GM18502 (cell line): Measurements from ENCODE around the gene DENND6A.
A peak's percentile ranks its signal among the peaks of the same experiment; 100 is the strongest.
"Not testable (repeated sequence)": the region's sequence is repeated elsewhere in the genome, so short reads cannot be mapped to it uniquely, and the experiment has no call there.

Source experiments
- ATAC-seq: cut with Tn5 transposase; IDR thresholded peaks from one replicate; pipeline ENCODE4 v1.9.1; 2021; ENCODE audit warnings: mild to moderate bottlenecking; ENCODE audit not compliant: unreplicated experiment, poor library complexity

Gene DENND6A

DNA sequence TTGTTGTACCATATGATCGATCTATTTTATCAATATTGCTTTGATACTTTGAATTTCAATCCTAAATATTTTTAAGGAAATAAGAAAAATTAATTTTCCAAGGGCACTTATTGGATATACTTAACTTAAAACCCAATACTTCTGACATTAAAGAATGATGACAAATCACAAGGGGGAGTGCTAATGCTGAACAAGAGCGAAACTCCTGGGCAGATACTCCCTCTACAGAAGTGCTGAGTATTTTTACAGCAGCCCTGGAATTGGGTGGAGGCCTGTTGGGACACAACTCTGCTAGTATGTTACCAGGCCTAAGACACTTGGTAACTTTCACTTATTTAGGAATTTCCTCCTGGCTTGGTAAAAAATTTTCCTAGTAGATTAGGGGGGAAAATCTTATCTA, 46.2 kb downstream of the DENND6A start:
- no peak for ATAC-seq

DNA sequence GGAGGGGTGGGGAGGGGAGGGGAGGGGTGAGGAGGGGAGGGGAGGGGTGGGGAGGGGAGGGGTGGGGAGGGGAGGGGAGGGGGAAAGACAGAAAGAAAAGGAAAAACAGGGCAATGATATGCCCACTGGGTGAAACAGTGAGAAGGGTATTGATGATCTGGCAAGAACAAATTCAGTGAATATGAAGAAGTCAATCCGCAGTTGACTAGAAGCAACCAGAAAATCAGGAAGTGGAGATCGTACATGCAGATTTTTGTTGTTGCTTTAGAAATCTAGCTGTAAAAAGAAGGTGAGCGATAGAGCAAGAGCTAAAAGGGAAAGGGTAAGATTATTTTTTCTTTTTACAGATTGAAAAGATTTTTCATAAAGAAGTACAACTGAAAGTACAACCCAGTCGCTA, 48.1 kb downstream of the DENND6A start:
- ATAC-seq, result no peak

DNA sequence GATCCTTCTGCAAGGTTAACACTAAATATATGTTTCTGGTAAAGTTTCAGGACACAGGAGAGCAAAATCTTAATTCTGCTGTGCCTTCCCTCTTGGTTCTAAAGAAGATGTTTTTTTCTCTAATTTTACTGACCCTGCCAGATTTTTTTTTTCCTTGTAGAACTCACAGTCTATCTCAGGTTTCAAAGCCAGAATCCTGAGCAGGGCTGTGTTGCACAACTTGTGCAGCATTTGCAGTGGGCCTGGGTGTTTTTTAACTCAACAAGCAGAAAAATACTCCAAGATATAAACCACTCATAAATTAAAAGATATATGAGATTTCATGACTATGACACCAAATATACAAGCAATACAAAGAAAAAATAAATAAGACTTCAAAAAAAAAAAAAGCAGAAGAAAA, 55.5 kb downstream of the DENND6A start:
- no peak for ATAC-seq

DNA sequence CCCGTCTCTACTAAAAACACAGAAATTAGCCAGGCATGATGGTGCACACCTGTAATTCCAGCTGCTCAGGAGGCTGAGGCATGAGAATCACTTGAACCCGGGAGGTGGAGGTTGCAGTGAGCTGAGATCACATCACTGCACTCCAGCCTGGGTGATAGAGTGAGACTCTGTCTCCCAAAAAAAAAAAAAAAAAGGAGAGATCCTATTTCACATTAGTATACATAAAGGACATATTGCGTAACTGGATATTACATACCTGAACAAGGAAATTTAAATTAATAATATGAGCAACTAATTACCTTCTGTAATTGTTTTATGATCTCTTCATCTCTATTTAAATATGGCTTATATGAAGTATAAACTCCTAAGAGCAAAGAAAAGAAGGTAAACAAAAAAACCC, 58.6 kb downstream of the DENND6A start:
- ATAC-seq, result not testable (repeated sequence)

DNA sequence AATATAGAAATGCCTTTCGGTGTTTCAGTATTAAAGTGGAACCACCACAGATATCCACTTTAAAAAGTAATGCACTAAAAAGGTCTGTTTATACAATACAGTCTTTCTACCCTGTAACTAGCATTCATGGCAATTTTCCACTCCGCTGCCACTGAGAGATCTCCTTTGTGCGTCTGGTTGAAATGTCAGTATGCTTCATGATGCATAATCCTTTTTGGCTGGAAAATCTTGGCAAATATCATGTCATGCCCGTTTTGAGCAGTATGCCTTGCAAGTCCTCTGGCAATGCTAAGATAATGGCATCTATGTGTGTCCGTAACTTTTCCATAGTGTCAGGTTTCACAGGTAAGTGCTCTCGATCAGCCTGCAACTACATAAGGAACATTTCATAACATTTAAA, 64.9 kb downstream of the DENND6A start:
- ATAC-seq, result no peak

DNA sequence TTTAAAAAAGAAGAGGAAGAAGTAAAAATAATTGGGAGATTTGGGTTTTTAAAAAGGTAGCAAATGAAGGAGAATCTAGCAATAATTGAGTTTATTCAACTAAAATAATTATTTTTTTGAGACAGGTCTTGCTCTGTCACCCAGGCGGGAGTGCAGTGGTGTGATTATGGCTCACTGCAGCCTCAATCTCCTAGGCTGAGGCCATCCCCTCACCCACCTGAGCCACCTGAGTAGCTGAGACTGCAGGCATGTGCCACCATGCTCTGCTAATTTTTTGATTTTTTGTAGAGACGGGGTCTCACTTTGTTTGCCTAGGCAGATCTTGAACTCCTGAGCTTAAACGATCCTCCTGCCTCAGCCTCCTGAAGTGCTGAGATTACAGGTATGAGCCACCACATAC, 68.1 kb downstream of the DENND6A start:
- ATAC-seq, result no peak

DNA sequence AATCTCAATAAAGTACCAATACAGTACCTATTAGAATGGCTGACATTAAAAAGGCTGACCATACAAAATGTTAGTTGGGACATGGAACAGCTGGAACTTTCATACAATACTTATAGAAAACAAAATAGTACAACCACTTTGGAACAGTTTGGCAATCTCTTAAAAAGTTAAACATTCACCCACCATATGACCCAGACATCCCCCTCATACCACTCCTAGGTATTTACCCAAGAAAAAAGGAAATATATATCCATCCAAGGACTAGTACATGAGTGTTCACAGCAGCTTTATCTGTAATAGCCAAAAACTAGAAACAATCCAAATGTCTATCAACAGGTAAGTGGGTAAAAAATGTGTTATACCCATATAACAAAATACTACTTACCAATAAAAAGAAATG, 70.5 kb downstream of the DENND6A start:
- no peak for ATAC-seq

DNA sequence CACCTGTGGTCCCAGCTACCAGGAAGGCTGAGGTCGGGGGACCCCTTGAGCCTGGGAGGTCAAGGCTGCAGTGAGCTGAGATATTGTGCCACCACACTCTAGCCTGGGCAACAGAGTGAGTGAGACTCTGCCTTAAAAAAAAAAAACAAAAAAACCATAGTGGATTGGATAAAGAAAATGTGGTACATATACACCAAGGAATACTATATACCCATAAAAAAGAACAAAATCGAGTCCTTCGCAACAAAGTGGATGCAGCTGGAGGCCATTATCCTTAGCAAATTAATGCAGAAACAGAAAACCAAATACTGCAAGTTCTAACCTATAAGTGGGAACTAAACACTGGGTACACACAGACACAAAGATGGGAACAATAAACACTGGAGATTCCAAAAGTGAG, 75.1 kb downstream of the DENND6A start:
- no peak for ATAC-seq

DNA sequence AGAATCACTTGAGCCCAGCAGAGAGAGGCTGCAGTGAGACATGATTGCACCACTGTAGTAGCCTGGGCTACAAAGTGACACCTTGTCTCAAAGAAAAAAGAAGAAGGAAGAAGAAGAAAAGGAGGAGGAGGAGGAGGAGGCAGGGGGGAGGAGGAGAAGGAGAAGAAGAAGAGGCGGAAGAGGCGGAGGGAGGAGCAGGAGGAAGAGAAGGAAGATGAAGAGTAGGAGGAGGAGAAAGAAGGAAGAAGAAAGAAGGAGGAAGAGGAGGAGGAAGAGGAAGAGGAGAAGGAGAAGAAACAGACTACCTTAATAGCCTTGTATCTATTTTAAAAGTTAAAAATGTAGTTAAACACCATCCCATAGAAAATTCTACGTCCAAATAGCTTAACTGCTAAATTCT, 76.6 kb downstream of the DENND6A start:
- no peak for ATAC-seq

DNA sequence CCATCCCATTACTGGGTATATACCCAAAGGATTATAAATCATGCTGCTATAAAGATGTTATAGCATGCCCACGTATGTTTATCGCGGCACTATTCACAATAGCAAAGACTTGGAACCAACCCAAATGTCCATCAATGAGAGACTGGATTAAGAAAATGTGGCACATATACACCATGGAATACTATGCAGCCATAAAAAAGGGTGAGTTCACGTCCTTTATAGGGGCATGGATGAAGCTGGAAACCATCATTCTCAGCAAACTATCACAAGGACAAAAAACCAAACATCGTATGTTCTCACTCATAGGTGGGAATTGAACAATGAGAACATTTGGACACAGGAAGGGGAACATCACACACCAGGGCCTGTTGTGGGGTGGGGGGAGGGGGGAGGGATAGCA, 81.0 kb downstream of the DENND6A start:
- ATAC-seq, result not testable (repeated sequence)

DNA sequence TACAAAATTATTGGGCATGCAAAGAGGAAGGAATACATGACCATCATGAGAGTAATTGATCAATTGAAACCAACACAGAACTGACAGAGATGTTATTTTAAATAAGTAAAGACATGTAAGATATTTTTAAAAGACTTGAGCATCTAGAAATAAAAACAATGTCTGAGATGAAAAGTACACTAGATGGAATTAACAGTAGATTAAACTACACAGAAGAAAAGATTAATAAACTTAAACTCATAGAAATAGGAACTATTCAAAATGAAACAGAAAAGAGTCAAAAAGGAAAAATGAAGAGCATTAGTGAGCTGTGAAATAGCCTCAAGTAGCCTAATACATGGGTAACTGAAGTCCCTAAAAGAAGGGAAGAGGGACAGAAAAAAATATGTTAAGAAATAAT, 87.2 kb downstream of the DENND6A start:
- ATAC-seq, result no peak

DNA sequence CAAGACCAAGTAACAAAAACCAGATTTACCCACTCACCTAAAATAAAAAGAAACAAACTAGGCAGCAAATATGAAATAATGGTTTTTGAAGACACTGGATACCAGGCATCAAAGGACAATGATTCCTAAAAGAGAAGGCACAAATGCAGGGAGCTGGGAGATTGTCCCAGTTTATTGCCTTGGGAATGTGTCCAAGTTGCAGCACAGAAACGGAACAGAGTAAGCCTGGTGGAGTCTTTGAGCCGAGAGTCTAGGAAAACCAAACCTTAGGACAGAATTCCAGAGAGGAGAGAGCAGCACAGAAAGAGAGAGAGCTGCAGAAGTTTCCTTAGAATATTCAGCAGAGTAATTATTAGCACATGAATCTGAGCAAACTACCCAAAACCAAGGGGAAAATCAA, 87.9 kb downstream of the DENND6A start:
- ATAC-seq, result no peak

DNA sequence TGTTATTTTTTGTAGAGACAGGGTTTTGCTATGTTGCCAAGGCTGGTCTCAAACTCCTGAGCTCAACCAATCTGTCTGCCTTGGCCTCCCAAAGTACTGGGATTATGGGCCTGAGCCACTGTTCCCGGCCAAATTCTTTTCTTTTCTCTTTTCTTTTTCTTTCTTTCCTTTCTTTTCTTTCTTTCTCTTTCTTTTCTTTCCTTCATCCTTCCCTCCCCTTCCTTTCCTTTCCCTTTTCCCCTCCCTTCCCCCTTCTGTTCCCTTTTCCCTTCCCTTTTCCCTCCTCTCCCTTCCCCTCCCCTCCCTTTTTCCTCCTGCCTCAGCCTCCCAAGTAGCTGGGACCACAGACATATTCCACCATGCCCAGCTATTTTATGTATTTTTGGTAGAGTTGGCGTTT, 92.7 kb downstream of the DENND6A start:
- ATAC-seq, result no peak

DNA sequence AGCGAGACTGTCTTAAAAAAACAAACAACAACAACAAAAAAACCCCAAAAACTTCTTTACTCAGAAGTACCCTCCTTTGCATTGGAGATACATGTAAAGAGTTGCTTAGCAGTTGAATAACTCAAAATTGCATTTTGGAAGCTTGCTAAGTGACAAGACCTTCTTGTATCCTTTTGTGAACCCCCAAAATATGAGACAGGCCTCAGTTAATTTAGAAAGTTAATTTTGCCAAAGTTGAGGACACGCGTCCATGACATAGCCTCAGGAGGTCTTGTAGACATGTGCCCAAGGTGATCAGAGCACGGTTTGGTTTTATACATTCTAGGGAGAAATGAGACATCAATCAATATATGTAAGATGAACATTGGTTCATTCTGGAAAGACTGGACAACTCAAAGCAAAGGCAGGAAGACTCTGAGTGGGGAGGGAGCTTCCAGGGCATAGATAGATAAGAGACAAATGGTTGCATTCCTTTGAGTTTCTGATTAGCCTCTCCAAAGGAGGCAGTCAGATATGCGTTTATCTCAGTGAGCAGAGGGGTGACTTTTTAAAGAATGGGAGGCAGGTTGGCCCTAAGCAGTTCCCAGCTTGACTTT, 94.0 kb downstream of the DENND6A start:
- no peak for ATAC-seq

DNA sequence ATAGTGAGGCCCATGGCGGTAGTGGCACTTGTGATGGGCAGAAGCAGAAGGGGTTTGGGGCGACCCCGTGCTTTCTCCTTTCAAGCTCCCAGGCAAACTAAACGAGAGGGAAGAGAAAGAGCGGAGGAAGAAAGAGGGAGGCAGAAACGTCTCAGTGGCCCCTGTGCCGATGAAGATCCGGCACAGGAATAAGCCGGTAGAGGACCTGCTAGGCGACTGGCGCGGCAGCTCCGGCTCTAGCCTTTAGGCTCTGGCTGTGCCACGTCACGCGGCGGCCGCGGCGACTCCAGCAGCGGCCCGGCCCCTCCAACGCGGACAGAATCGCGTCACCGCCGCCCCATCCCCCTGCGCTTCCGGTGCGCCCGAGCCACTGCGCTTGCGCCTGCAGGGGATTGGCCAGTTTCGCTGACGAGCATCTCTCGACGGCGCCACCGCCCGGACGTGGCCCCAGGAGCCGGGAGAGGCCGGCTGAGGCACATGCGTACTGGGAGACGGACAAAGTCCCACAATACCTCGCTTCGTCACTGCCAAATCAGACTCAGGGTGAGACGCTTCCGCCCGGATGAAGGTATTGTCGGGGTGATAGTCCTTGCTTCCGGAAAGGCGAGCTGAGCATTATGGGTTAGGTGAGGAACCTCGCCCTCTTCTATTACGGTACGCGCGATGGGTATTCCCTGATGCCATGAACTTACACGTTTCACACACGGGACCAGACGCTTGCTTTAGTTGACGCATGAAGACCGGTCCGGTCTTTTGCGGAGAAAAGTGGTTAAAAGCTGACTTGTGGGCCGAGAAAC, 95.6 kb downstream of the DENND6A start, which contains the start of gene ARF4:
Gene ARF4, minus strand, starts transcription at position 218 of the 797 bp plus-strand sequence. Its CDS starts 204 bp downstream, at position 14.
- peak; percentile 92 for ATAC-seq

DNA sequence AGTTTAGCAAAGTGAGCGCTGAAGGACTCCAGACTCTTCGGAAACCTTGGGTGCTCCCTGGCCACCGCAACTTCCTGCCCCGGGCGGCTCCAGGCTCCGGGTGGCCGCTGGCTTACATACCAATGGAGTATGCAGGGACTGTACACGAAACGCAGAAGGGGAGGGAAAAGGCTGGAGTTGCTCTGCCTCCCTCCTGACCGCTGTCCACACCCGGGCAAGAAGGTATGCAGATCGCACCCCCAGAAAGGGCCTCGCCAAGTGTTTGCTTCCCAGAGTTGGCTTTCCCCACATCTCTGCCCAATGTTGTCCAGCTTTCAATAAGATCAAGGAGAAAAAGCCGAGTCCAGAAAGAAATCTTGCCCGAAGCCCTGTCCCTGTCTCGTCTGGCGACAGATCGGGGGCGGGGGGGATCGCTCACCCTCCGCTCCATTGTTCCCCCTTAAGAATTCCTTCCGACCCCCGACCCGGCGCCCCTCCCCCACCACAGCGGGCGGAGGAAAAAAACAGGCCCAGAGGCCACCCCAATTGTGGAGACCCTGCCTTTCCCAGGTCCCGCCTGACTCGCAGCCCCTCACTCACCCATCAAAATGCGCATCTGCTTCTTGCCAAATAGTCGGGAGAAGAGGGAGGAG, 96.3 kb downstream of the DENND6A start:
- ATAC-seq, result no peak

DNA sequence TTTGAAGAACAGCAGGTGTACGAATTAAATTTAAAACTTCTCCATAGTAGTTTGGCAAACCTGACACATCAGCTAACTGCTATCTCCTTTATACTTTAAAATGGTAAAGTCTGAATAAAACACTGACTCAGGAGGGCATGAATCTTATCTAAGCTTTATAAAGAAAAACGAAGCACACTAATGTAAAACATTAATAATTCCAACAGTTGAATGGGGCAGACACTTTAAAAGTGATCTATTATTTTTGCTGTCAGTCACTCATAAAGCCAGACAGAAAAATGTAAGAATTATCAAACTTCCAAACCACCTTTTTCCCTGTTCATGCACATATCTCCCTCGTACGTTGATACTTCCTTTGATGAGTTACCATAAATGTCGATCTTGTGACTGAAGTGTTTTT, 98.3 kb downstream of the DENND6A start:
- ATAC-seq, result no peak

DNA sequence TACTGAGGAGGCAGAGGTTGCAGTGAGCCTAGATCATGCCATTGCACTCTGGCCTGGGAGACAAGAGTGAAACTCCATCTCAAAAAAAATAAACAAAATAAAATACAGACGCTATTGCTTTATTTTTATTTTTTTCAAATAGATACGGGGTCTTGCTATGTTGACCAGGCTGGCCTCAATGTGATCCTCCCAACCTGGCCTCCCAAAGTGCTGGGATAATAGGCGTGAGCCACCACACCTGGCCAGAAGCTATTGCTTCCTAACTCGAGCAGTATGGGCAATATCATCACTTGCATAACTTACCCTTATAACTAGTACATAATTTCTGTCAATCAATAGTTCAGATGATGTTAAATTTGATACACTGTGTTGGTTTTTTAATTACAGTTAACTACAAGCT, 98.7 kb downstream of the DENND6A start:
- ATAC-seq, result no peak

DNA sequence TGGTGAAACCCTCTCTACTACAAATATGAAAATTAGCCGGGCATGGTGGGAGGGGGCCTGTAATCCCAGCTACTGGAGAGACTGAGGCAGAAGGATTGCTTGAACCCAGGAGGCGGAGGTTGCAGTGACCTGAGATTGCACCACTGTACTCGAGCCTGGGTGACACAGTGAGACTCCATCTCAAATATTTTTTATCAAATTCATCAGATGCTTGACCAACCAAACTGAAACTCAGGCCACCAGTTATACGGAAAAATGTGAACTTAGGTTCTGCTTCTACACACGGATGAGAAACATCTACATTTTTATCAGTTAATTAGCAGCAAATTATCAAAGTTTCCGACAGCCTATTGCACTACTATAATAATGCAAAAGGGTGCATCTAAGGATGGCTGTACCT, 100.6 kb downstream of the DENND6A start:
- ATAC-seq, result no peak

DNA sequence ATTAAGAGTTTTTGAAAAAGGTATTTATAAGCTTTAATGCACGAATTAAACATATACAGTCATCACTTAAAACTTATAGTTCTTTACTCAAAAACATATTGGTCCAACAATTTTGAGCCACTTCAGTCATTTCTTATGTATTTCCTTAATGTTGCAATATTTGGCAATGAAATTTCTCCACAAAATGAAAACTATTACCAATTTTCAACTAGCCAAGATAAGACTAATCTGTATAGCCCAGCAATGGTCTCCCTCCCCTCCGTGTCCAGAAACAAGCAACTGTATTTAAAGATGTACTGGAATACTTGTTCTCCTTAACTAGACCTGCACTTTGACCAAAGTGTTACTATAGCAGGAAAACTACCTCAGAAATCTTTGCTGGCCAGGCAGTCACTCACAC, 105.0 kb downstream of the DENND6A start:
- no peak for ATAC-seq

DNA sequence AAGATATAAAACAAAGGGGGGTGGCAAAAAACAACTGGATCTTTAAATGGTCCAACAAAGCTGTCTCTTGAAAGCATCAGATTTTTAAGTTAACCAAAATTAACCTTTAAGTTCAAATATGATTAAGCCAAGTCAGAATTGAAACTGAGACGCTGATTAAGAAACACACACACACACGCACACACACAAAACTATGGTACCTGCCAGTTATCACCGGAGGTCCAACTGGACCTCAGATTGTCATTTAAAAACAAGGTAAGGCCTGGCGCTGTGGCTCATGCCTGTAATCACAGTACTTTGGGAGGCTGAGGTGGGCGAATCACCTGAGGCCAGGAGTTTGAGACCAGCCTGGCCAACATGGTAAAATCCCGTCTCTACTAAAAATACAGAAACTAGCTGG, 106.1 kb downstream of the DENND6A start:
- no peak for ATAC-seq

DNA sequence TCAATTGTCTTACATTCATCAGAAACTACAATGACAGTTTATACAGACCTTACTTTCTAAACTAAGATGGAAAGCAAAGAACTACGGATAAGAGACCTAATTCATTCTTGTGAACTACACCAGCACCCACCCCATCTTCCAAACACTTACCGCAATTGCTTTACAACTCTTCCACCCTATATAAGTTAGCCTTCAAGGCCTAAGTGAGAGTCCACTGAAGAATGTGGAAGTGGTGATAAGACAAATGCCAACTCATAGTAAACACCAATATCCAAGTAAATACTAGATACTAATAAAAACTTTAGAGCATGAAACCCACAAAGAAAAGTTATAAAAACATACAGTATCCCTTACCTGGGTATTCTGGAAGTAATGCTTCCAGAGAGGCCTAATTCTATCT, 109.3 kb downstream of the DENND6A start:
- ATAC-seq, result no peak
